ENCODE data around the gene PIK3R6. TPM values are rescaled to one million over a fixed set of nuclear protein-coding genes. Genes with fewer than 3 reads are reported as not detected.

The PIK3R6 gene
- total and polyA plus RNA-seq, 2 of the 4 experiments (the other 2 are of a cell fraction), result not detected

DNA sequence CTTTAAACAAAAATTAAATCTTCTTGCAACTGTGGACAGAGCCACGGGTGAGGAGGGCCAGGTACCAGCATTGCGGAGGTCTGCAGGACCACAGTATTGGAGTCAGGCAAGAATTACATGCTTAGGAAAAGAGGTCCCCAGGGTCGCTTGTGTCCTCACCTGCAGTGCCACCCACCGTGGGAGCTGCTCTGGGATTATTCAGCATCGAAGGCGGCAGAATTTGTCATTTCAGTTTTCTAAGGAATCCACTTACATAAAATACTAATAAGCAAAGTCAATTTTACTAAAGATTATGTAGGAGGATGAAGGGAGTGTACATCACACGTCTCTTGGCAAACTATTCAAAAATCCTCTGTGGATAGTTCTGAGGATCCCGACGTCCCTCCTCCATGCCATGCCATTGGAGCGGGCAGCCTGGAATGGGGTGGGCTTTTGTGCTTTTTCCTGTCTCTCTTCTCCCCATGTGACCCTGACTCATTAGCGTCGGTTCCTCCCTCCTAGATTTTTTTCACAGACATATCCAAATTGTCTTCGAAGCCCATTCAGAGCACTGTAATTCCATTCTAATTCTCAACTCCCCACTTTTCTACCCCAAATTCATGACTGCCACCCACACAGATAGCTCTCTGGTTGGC lies 3.0 kb upstream of the PIK3R6 start:
- Histone ChIP-seq H3K4me1 (ENCODE audit: control insufficient read depth, insufficient read depth, low read length) (no peaks in the 10 kb centered on the region), H3K27ac (ENCODE audit: insufficient read depth, low read length) (no peak overlapping the region), H3K4me3 (ENCODE audit: insufficient read depth, low read depth, low read length) (no peak overlapping the region), H4K91ac (ENCODE audit: insufficient read depth, low read depth, low read length) (no peak overlapping the region), H3K14ac (replicated peaks; ENCODE audit: low read depth, low read length) (no peak overlapping the region), H2AK5ac (ENCODE audit: low read depth, low read length) (no peak overlapping the region), H3K79me1 (ENCODE audit: low read depth in 1 of 2, low read length in 2 of 2) (no peaks in the 10 kb centered on the region), H3K4me2 (ENCODE audit: low read depth, low read length) (no peak overlapping the region), H3K56ac (ENCODE audit: extremely low read depth, insufficient read depth, low read length) (no peak overlapping the region), H3K9me3 (ENCODE audit: control insufficient read depth, insufficient read depth, low read length) (no peaks in the 10 kb centered on the region), H3K9ac (ENCODE audit: low read depth, low read length) (no peak overlapping the region), H3K18ac (ENCODE audit: low read depth, low read length) (no peak overlapping the region), H2BK20ac (ENCODE audit: low read depth, low read length) (no peak overlapping the region), H2AK9ac (replicated peaks; ENCODE audit: low read depth, low read length, poor library complexity) (no peak overlapping the region), H3K23ac (ENCODE audit: low read depth, low read length) (no peak overlapping the region), H2BK120ac (ENCODE audit: low read depth, low read length) (no peak overlapping the region), H3K36me3 (ENCODE audit: control insufficient read depth, insufficient read depth, low read length) (no peaks in the 10 kb centered on the region), H4K8ac (ENCODE audit: low read depth in 2 of 2, low read length in 2 of 2) (no peak overlapping the region), H4K5ac (ENCODE audit: low read depth, low read length) (no peak overlapping the region), H3K9me1 (ENCODE audit: insufficient read depth, low read length) (no peaks in the 10 kb centered on the region), H3K4ac (ENCODE audit: low read depth, low read length) (no peak overlapping the region), H2AFZ (replicated peaks; ENCODE audit: low read length, poor library complexity) (no peak overlapping the region), H2BK15ac (ENCODE audit: low read depth, low read length) (no peak overlapping the region), H2BK5ac (ENCODE audit: low read depth, low read length, poor library complexity, severe bottlenecking) (no peak overlapping the region), H4K20me1 (ENCODE audit: insufficient read depth, low read length) (no peaks in the 10 kb centered on the region), H3K27me3 (ENCODE audit: control insufficient read depth, insufficient read depth, low read length) (peaks cover 3% of the 10 kb centered on the region; the same call in 1 of the 2 replicates)
- WGBS, 2 experiments (ENCODE audit: extremely low coverage in 2 of 2, insufficient read length in 1 of 2), result 81% methylated on average over 3 of the region's 13 CpGs; no CpG with 5 or more reads in 1 of the 2 experiments
- dilution Hi-C loops (cut with HindIII; ENCODE audit: low sequenced_read_pairs, unreplicated experiment), result no loop called here
- ChIA-PET POLR2A (ENCODE audit: unreplicated experiment) (no interaction called here), CTCF (no interaction called here)
- DNase-seq (no peak), ATAC-seq (ENCODE audit: low read depth) (no peak)
- intact Hi-C loops (cut with micrococcal nuclease), result no loop called here
- TF ChIP-seq, protein P1, sequence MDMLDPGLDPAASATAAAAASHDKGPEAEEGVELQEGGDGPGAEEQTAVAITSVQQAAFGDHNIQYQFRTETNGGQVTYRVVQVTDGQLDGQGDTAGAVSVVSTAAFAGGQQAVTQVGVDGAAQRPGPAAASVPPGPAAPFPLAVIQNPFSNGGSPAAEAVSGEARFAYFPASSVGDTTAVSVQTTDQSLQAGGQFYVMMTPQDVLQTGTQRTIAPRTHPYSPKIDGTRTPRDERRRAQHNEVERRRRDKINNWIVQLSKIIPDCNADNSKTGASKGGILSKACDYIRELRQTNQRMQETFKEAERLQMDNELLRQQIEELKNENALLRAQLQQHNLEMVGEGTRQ (IDR thresholded peaks at IDR 0.05; ENCODE audit: low read depth, low read length), result no peak
- TF ChIP-seq RAD21 (IDR thresholded peaks at IDR 0.05; ENCODE audit: low read length) (no peak), MXI1 (IDR thresholded peaks at IDR 0.05; ENCODE audit: borderline replicate concordance, low read depth, low read length) (no peak), CHD1 (IDR thresholded peaks at IDR 0.05; ENCODE audit: low read depth, low read length) (no peak), BHLHE40 (IDR thresholded peaks at IDR 0.05; ENCODE audit: low read depth, low read length) (no peak), MAZ (IDR thresholded peaks at IDR 0.05; ENCODE audit: borderline replicate concordance, low read depth, low read length) (no peak), SMC3 (IDR thresholded peaks at IDR 0.05; ENCODE audit: low read depth, low read length) (no peak)
- TF ChIP-seq, protein P2, sequence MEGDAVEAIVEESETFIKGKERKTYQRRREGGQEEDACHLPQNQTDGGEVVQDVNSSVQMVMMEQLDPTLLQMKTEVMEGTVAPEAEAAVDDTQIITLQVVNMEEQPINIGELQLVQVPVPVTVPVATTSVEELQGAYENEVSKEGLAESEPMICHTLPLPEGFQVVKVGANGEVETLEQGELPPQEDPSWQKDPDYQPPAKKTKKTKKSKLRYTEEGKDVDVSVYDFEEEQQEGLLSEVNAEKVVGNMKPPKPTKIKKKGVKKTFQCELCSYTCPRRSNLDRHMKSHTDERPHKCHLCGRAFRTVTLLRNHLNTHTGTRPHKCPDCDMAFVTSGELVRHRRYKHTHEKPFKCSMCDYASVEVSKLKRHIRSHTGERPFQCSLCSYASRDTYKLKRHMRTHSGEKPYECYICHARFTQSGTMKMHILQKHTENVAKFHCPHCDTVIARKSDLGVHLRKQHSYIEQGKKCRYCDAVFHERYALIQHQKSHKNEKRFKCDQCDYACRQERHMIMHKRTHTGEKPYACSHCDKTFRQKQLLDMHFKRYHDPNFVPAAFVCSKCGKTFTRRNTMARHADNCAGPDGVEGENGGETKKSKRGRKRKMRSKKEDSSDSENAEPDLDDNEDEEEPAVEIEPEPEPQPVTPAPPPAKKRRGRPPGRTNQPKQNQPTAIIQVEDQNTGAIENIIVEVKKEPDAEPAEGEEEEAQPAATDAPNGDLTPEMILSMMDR (conservative IDR thresholded peaks at IDR 0.05; ENCODE audit: low read depth, low read length), result no peak
- TF ChIP-seq, protein P3, sequence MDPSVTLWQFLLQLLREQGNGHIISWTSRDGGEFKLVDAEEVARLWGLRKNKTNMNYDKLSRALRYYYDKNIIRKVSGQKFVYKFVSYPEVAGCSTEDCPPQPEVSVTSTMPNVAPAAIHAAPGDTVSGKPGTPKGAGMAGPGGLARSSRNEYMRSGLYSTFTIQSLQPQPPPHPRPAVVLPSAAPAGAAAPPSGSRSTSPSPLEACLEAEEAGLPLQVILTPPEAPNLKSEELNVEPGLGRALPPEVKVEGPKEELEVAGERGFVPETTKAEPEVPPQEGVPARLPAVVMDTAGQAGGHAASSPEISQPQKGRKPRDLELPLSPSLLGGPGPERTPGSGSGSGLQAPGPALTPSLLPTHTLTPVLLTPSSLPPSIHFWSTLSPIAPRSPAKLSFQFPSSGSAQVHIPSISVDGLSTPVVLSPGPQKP (IDR thresholded peaks at IDR 0.05; ENCODE audit: borderline replicate concordance, low read depth, low read length), result no peak
- no TSS peak for BruUV-seq (replicated peaks)
- in situ Hi-C loops (cut with MboI; ENCODE audit: low sequenced_read_pairs), result no loop called here
